ENCODE data around the gene IGFBP1.

GRCh38 chr7:45873035-45873354 lies 15.3 kb upstream of the IGFBP1 start, which contains the start of gene CCDC201:
- TF ChIP-seq POLR2A (IDR thresholded peaks at IDR 0.05): no peak
- TF ChIP-seq, protein P1, sequence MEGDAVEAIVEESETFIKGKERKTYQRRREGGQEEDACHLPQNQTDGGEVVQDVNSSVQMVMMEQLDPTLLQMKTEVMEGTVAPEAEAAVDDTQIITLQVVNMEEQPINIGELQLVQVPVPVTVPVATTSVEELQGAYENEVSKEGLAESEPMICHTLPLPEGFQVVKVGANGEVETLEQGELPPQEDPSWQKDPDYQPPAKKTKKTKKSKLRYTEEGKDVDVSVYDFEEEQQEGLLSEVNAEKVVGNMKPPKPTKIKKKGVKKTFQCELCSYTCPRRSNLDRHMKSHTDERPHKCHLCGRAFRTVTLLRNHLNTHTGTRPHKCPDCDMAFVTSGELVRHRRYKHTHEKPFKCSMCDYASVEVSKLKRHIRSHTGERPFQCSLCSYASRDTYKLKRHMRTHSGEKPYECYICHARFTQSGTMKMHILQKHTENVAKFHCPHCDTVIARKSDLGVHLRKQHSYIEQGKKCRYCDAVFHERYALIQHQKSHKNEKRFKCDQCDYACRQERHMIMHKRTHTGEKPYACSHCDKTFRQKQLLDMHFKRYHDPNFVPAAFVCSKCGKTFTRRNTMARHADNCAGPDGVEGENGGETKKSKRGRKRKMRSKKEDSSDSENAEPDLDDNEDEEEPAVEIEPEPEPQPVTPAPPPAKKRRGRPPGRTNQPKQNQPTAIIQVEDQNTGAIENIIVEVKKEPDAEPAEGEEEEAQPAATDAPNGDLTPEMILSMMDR (IDR thresholded peaks at IDR 0.05 in 8 of 11, conservative IDR thresholded peaks at IDR 0.05 in 3 of 11): no peak
